Activated CD4-positive, alpha-beta T cell treated with anti-CD3 and anti-CD28 coated beads, Interleukin-2, amount 50 U/mL, for 24 hours (primary cell): ENCODE data around the gene MSLN.
A peak's percentile ranks its signal among the peaks of the same experiment; 100 is the strongest.

Experiments used
- DNase-seq, 2 donors: peaks; one replicate each; pipeline ENCODE4 v3.0.0-alpha.2; 2020; ENCODE audit warnings: low read depth in 1 of 2, low spot score in 1 of 2

MSLN gene

GRCh38 chr16:722835-723633 lies 37.5 kb upstream of the MSLN start:
- no peak for DNase-seq

GRCh38 chr16:723695-724094 lies 36.8 kb upstream of the MSLN start:
- no peak for DNase-seq

GRCh38 chr16:724188-725040 lies 36.1 kb upstream of the MSLN start:
- no peak for DNase-seq

GRCh38 chr16:725041-725376 lies 35.5 kb upstream of the MSLN start:
- no peak for DNase-seq

GRCh38 chr16:725463-726187 lies 34.9 kb upstream of the MSLN start:
- no peak for DNase-seq

GRCh38 chr16:726188-726437 lies 34.4 kb upstream of the MSLN start:
- DNase-seq: no peak

- DNase-seq: peak in 1 of 2 donors; percentile 34
These were observed 33.9 kb upstream of the MSLN start, which contains the start of the genes CCDC78 and HAGHL for GRCh38 chr16:726438-727290. Gene CCDC78, minus strand, starts transcription at chr16:726443. Its CDS starts 76 bp downstream, at chr16:726367. Gene HAGHL, plus strand, starts transcription at chr16:727106. Its CDS starts 404 bp downstream, at chr16:727510.

GRCh38 chr16:727291-727977 lies 33.1 kb upstream of the MSLN start:
- DNase-seq: no peak

- DNase-seq: peak in 1 of 2 donors; percentile 34
These were observed 32.2 kb upstream of the MSLN start for GRCh38 chr16:728131-728889.

GRCh38 chr16:728890-729744 lies 31.4 kb upstream of the MSLN start:
- no peak for DNase-seq

GRCh38 chr16:729768-730665 lies 30.5 kb upstream of the MSLN start:
- DNase-seq: no peak

- no peak for DNase-seq
These were observed 29.6 kb upstream of the MSLN start for GRCh38 chr16:730666-731509.

- DNase-seq: no peak
These were observed 28.2 kb upstream of the MSLN start for GRCh38 chr16:732332-732731.

GRCh38 chr16:732936-733335 lies 27.6 kb upstream of the MSLN start:
- DNase-seq: no peak

- no peak for DNase-seq
These were observed 26.9 kb upstream of the MSLN start for GRCh38 chr16:733382-734207.
